H9 (cell line): ENCODE data around the gene TMEM273. TPM values are rescaled to one million over a fixed set of nuclear protein-coding genes. Genes with fewer than 3 reads are reported as not detected.

Source experiments
- DNase-seq: peaks from one replicate; pipeline ENCODE4 v3.0.0-alpha.2; 2017
- H2AFZ ChIP-seq: one replicate; pipeline ENCODE4 v1.6.1; 2013; ENCODE audit warnings: mild to moderate bottlenecking, low read length, control low read depth, moderate library complexity
- H2AK5ac ChIP-seq: 2 replicates; pipeline ENCODE4 v1.6.1; 2013; ENCODE audit warnings: low read length, control low read depth, mixed read lengths; ENCODE audit not compliant: insufficient read length
- H2BK120ac ChIP-seq: one replicate; pipeline ENCODE4 v1.6.1; 2013; ENCODE audit warnings: low read depth, mild to moderate bottlenecking, low read length, control low read depth, inconsistent platforms; ENCODE audit not compliant: poor library complexity, severe bottlenecking
- H2BK12ac ChIP-seq: 2 replicates; pipeline ENCODE4 v1.6.1; 2013; ENCODE audit warnings: low read length, control low read depth, mixed read lengths, low read depth; ENCODE audit not compliant: insufficient read length
- H2BK15ac ChIP-seq: 2 replicates; pipeline ENCODE4 v1.6.1; 2013; ENCODE audit warnings: low read depth, low read length, control low read depth
- H2BK20ac ChIP-seq: one replicate; pipeline ENCODE4 v1.6.1; 2013; ENCODE audit warnings: low read depth, mild to moderate bottlenecking, low read length, control low read depth, inconsistent platforms; ENCODE audit not compliant: poor library complexity, severe bottlenecking
- H2BK5ac ChIP-seq: 2 replicates; pipeline ENCODE4 v1.6.1; 2013; ENCODE audit warnings: low read length, control low read depth, mixed read lengths; ENCODE audit not compliant: insufficient read length
- H3K14ac ChIP-seq: 2 replicates; pipeline ENCODE4 v1.6.1; 2013; ENCODE audit warnings: low read length, control low read depth; ENCODE audit not compliant: insufficient read depth
- H3K18ac ChIP-seq: 2 replicates; pipeline ENCODE4 v1.6.1; 2013; ENCODE audit warnings: low read depth, mild to moderate bottlenecking, mixed read lengths, low read length, control low read depth; ENCODE audit not compliant: insufficient read length
- H3K23ac ChIP-seq: 2 replicates; pipeline ENCODE4 v1.6.1; 2013; ENCODE audit warnings: low read length, control low read depth, mixed read lengths, low read depth; ENCODE audit not compliant: insufficient read length
- H3K23me2 ChIP-seq: 2 replicates; pipeline ENCODE4 v1.6.1; 2013; ENCODE audit warnings: low read depth, mild to moderate bottlenecking, mixed read lengths, low read length, control low read depth; ENCODE audit not compliant: insufficient read length, poor library complexity, severe bottlenecking
- H3K27ac ChIP-seq: 2 replicates; pipeline ENCODE4 v1.5.1; 2013; ENCODE audit warnings: low read length, control low read depth, mixed read lengths, low read depth; ENCODE audit not compliant: insufficient read length
- H3K27me3 ChIP-seq: 2 replicates; pipeline ENCODE4 v1.6.1; 2013; ENCODE audit warnings: low read length, control low read depth, inconsistent platforms; ENCODE audit not compliant: insufficient read depth
- H3K4ac ChIP-seq: 2 replicates; pipeline ENCODE4 v1.6.1; 2013; ENCODE audit warnings: low read depth, mild to moderate bottlenecking, control low read depth, inconsistent platforms, low read length, moderate library complexity
- H3K4me1 ChIP-seq: 2 replicates; pipeline ENCODE4 v1.6.1; 2013; ENCODE audit warnings: low read length, control low read depth, inconsistent platforms; ENCODE audit not compliant: insufficient read depth
- H3K4me2 ChIP-seq: 2 replicates; pipeline ENCODE4 v1.6.1; 2013; ENCODE audit warnings: low read length, control low read depth, mixed read lengths; ENCODE audit not compliant: insufficient read length, insufficient read depth
- H3K56ac ChIP-seq: 2 replicates; pipeline ENCODE4 v1.6.1; 2013; ENCODE audit warnings: low read depth, mild to moderate bottlenecking, mixed read lengths, low read length, control low read depth; ENCODE audit not compliant: insufficient read length
- H3K79me1 ChIP-seq: 2 replicates; pipeline ENCODE4 v1.6.1; 2013; ENCODE audit warnings: low read depth, mild to moderate bottlenecking, moderate library complexity, low read length, control low read depth, inconsistent platforms; ENCODE audit not compliant: insufficient read depth, poor library complexity, severe bottlenecking
- H3K79me2 ChIP-seq: 2 replicates; pipeline ENCODE4 v1.6.1; 2013; ENCODE audit warnings: low read length, control low read depth, inconsistent platforms; ENCODE audit not compliant: insufficient read depth
- H3K9ac ChIP-seq: 2 replicates; pipeline ENCODE4 v1.6.1; 2013; ENCODE audit warnings: low read length, control low read depth, mixed read lengths; ENCODE audit not compliant: insufficient read length; ENCODE audit errors: extremely low read depth
- H3K9me3 ChIP-seq: one replicate; pipeline ENCODE4 v1.6.1; 2013; ENCODE audit warnings: low read depth, low read length, inconsistent platforms; ENCODE audit not compliant: control insufficient read depth
- H3T11ph ChIP-seq: one replicate; pipeline ENCODE4 v1.6.1; 2013; ENCODE audit warnings: mild to moderate bottlenecking, low read length, control low read depth, inconsistent platforms
- H4K20me1 ChIP-seq: one replicate; pipeline ENCODE4 v1.6.1; 2013; ENCODE audit not compliant: control insufficient read depth, insufficient read length, insufficient read depth
- H4K5ac ChIP-seq: 2 replicates; pipeline ENCODE4 v1.6.1; 2013; ENCODE audit warnings: low read depth, mild to moderate bottlenecking, mixed read lengths, low read length, control low read depth; ENCODE audit not compliant: insufficient read length
- H4K8ac ChIP-seq: replicated peaks from 2 replicates; pipeline ENCODE4 v1.6.1; 2013; ENCODE audit warnings: low read length, control low read depth, mixed read lengths, low read depth; ENCODE audit not compliant: insufficient read length
- H4K91ac ChIP-seq: 2 replicates; pipeline ENCODE4 v1.6.1; 2013; ENCODE audit warnings: low read depth, mild to moderate bottlenecking, moderate library complexity, mixed read lengths, low read length, control low read depth; ENCODE audit not compliant: insufficient read length
- H3K27ac Mint-ChIP-seq, 3 experiments: 2 replicates in 2 of 3; 3 replicates in 1 of 3; pipeline ENCODE4 v1.8.0; 2020 to 2021; ENCODE audit warnings: mixed read lengths in 3 of 3, mild to moderate bottlenecking in 1 of 3, moderate library complexity in 1 of 3
- H3K27me3 Mint-ChIP-seq: 2 replicates; pipeline ENCODE4 v1.8.0; 2021; ENCODE audit warnings: low read depth, mild to moderate bottlenecking, moderate library complexity, mixed read lengths
- H3K36me3 Mint-ChIP-seq, 3 experiments: 2 replicates in 2 of 3; 3 replicates in 1 of 3; pipeline ENCODE4 v1.8.0; 2020 to 2021; ENCODE audit warnings: low read depth in 3 of 3, mixed read lengths in 3 of 3; ENCODE audit not compliant: insufficient read depth in 1 of 3
- H3K4me1 Mint-ChIP-seq, 2 experiments: 2 replicates each; pipeline ENCODE4 v1.8.0; 2020; ENCODE audit warnings: mixed read lengths in 2 of 2
- H3K4me3 Mint-ChIP-seq, 2 experiments: 2 replicates in 1 of 2; 3 replicates in 1 of 2; pipeline ENCODE4 v1.8.0; 2020 to 2021; ENCODE audit warnings: mild to moderate bottlenecking in 2 of 2, mixed read lengths in 2 of 2, moderate library complexity in 1 of 2
- H3K9me3 Mint-ChIP-seq, 2 experiments: 2 replicates in 1 of 2; 3 replicates in 1 of 2; pipeline ENCODE4 v1.8.0; 2020; ENCODE audit warnings: mild to moderate bottlenecking in 2 of 2, mixed read lengths in 2 of 2, moderate library complexity in 1 of 2
- WGBS: extraction: QIAGEN DNeasy Blood & Tissue Kit; methylation state at CpG from one replicate; pipeline ENCODE4 v1.1.7; 2013; ENCODE audit warnings: missing lambda C conversion rate, low lambda C conversion rate, mixed read lengths; ENCODE audit not compliant: insufficient read length; ENCODE audit errors: extremely low coverage; 5-methylcytosine and 5-hydroxymethylcytosine counted together
- total RNA-seq: library from RNA; stranded (reverse); gene quantifications from 2 replicates; pipeline ENCODE4 v1.2.1, GENCODE V29; 2021
- TF ChIP-seq, protein P1 (sequence below): fragments of 200-600 bp; sonication (generic); conservative IDR thresholded peaks from 3 replicates; pipeline ENCODE4 v1.8.0; 2021; ENCODE audit warnings: antibody characterized with exemption, mild to moderate bottlenecking

TMEM273 gene
- total RNA-seq, 1 experiment from 2014 or later, result not detected

DNA sequence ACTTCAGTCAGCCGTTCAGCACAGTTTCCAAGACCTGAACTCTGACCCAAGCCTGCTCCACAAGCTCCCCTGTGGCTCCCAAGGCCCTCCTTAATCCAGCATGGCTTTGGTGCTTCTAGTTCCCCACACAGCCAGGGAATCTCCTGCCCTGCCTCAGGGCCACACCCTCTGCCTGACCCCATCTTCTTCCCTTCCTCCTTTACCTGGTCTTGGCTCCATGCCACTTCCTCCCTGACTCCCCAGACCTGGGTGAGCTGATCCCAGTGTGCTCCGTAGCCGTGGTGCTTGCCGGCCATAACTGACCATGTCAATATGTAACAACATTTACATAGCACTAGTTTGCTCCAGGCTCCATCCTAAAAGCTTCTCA, 20.0 kb downstream of the TMEM273 start:
- Mint-ChIP-seq H3K4me1 (peaks cover 9 to 18% of the 10 kb centered on the region in 2 experiments), H3K27me3 (peaks cover 4% of the 10 kb centered on the region; the same call in 1 of the 2 replicates), H3K27ac (no peak overlapping the region; a peak in 1 of 7 replicates), H3K9me3 (no peaks in the 10 kb centered on the region), H3K36me3 (no peaks in the 10 kb centered on the region), H3K4me3 (no peak overlapping the region)
- H3K56ac ChIP-seq, result no peak overlapping the region
- no peaks in the 10 kb centered on the region for H3K4me1 ChIP-seq
- H4K20me1 ChIP-seq, result no peaks in the 10 kb centered on the region
- H2BK120ac ChIP-seq, result no peak overlapping the region
- WGBS, result no CpG with 5 or more reads among the region's 4 CpGs
- TF ChIP-seq, protein P1, sequence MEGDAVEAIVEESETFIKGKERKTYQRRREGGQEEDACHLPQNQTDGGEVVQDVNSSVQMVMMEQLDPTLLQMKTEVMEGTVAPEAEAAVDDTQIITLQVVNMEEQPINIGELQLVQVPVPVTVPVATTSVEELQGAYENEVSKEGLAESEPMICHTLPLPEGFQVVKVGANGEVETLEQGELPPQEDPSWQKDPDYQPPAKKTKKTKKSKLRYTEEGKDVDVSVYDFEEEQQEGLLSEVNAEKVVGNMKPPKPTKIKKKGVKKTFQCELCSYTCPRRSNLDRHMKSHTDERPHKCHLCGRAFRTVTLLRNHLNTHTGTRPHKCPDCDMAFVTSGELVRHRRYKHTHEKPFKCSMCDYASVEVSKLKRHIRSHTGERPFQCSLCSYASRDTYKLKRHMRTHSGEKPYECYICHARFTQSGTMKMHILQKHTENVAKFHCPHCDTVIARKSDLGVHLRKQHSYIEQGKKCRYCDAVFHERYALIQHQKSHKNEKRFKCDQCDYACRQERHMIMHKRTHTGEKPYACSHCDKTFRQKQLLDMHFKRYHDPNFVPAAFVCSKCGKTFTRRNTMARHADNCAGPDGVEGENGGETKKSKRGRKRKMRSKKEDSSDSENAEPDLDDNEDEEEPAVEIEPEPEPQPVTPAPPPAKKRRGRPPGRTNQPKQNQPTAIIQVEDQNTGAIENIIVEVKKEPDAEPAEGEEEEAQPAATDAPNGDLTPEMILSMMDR, result no peak
- no peak overlapping the region for H2AK5ac ChIP-seq
- no peak overlapping the region for H2BK15ac ChIP-seq
- H3K9me3 ChIP-seq, result no peaks in the 10 kb centered on the region
- H3K79me1 ChIP-seq, result no peaks in the 10 kb centered on the region
- no peak overlapping the region for H2BK5ac ChIP-seq
- H3K27ac ChIP-seq, result no peak overlapping the region
- DNase-seq, result no peak
- no peak overlapping the region for H4K8ac ChIP-seq
- no peak overlapping the region for H3K9ac ChIP-seq
- H4K91ac ChIP-seq, result no peak overlapping the region
- H3K79me2 ChIP-seq, result no peaks in the 10 kb centered on the region
- H3K14ac ChIP-seq, result no peak overlapping the region; the same call in 1 of the 2 replicates
- no peak overlapping the region for H2BK20ac ChIP-seq
- no peak overlapping the region for H3K23ac ChIP-seq
- no peak overlapping the region for H3K4me2 ChIP-seq
- no peaks in the 10 kb centered on the region for H3K27me3 ChIP-seq
- no peak overlapping the region for H3T11ph ChIP-seq
- H3K4ac ChIP-seq, result no peak overlapping the region
- H2BK12ac ChIP-seq, result no peak overlapping the region
- no peaks in the 10 kb centered on the region for H3K23me2 ChIP-seq
- no peak overlapping the region for H4K5ac ChIP-seq
- no peak overlapping the region for H2AFZ ChIP-seq
- H3K18ac ChIP-seq, result no peak overlapping the region
